ENCODE measurements around the gene CABYR.

Gene CABYR

GRCh38 chr18:24195296-24196053, 56.6 kb downstream of the CABYR start:
- no peak for DNase-seq

DNA sequence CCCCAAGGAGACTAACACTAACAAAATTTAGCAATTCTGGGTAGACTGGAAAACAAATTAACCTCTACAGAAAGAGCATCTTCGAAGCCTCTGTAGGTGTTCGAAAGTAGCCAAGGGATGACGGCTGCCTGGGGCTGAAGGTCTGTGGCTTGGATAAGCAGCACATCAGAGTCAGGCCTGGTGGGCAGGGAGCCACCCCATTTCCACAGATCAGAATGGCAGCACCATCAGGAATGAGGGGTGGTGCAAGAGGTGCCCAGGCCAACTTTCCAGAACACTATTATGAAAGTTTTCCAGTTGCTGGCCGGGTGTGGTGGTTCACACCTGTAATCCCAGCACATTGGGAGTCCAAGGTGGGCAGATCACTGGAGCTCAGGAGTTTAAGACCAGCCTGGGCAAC, 57.9 kb downstream of the CABYR start:
- DNase-seq = no peak

- DNase-seq = no peak
These were observed 58.5 kb downstream of the CABYR start for GRCh38 chr18:24197412-24197811.

- no peak for DNase-seq
These were observed 59.6 kb downstream of the CABYR start for GRCh38 chr18:24198461-24198860.

DNA sequence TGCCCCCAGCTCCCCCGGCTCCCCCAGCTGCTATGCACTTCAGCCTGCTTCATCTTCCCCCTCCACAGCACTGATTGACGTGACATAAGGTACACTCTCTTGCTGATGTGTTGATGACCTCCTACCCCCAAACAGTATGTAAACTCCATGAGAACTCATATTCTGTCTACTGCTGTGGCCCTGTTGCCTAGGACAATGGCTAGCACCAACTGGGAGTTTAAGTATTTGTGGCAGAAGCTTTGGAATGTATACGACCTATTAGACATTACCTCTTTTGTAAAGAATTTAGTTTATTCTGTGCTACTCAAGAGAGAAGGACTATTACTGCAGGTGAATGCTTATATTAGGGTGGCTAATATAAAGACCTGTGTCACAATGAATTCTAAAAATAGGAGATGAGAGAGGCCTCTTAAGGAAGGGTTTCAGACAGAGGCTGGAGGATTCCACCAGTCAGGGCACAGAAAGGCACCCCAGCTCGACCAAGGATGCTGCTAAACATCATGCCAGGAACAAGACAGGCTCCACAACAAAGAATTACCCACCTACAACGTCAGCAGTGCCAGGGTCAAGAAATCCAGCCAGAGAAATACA, 60.6 kb downstream of the CABYR start:
- no peak for DNase-seq

DNA sequence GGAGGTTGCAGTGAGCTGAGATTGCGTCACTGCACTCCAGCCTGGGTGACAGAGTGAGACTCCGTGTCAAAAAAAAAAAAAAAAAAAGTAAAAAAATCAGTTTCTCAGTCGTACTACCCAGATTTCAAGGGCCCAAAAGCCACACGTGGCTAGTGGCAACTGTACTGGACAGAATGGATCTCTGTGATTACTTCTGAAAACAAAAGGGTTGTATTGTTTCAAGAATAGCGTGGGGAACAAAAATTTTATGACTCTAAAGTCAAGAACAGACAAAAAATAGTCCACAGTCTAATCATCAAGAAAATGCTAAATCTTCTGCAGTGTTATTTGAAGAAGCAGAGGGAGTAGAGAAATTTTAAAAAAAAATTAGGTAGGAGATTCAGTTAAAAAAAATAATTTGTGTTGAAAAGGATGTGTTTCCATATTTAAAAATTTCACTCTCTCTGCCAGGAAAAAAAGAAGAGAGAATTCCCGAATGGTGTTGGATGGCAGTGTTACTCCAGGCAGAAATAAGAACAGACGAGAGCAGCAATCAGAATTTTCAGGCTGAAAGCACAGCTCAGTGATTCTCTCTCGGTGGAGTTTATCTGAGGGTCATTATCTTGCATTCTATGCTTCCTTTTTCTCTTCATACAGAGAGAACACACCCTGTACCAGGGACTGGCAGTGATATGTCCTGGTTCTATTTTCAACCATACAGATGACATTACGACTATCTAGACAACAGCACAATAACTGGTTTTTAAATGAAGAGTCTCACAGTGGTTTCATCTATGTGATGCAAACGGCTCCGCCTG, 61.8 kb downstream of the CABYR start:
- DNase-seq = no peak

DNA sequence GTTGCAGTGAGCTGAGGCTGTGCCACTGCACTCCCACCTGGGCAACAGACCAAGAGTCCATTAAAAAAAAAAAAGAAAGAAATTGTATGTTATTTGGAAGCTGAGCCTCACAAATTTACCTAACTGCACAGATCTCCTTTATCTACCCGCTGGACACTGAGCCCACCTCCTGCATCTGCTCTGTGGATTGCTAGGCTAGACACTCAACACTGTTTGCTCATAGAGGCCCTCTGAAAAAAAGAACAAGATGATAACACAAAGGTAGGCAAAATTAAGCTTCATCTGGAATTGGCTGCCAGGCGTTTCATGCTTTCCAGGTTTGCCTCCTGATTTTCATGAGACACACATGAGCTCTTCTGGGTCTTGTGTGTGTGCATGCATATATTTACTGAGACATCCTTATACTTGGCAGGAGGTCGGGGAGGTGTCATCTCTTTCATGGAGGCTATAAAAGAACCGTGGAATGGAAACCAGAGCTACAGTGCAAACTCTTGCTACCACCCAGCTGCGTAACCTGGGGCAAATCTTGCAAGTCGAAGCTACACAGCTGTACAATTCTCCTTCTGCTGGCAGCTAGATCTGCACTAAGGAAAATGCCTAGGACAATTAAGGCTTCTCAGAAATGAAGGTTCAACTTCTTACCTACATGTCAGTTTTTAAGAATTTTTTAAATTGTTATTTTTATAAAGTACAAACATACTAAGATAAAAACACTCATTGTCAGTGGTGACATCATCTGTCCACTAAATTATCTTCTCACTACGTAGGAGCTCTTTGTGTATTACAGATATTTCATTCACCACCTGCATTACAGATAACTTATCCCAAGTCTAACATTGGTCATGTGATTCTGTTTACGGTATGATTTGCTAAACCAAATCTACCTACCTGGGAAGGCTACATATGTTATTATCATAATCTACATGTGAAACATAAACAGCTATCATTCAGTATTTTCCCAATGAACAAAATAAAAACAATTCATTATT, 63.1 kb downstream of the CABYR start:
- DNase-seq = no peak

- DNase-seq = no peak
These were observed 66.0 kb downstream of the CABYR start for GRCh38 chr18:24204904-24205303.

GRCh38 chr18:24208270-24209035, 69.6 kb downstream of the CABYR start:
- DNase-seq = no peak

DNA sequence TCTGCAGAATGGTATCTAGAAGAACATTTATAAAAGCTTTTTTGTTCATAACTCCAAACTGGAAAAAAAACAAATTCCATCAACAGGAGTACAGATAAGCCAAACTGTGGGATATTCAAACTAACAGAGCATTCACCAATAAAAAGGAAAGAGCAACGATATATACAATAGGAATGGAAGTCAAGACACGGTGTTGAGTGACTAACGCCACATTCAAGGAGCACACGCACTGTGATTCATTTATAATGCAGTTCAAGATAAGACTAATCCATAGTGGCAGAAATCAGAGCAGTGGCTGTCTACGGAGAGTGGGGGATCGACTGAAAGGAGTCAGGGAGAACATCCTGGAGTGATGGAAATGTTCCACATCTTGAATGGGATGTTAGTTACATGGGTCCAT, 70.7 kb downstream of the CABYR start:
- DNase-seq = no peak
